ENCODE results near the gene C1R.

The C1R gene

DNA sequence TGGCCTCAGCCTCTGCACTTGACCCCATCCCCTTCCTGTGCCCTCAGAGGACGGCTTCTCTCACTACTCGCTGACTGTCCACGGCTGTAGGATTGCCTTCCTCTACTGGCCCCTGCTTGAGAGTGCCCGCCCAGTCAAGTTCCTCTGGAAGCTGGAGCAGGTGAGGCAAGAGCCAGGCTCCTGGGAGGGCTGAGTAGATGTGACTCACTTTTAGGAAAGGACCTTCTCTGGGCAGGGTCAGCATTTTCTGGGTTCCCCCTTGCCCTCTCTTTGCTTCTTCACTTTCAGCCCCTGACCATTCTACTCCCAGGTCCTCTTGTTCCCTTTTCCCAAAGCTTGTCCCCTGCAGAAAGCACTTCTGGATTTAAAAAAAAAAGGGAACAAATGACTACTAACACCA is 45.7 kb upstream of the C1R start:
- H4K20me1 ChIP-seq (ENCODE audit: control insufficient read depth, insufficient read depth, low read depth, low read length), result no peaks in the 10 kb centered on the region
- no peaks in the 10 kb centered on the region for H3K9me3 ChIP-seq (ENCODE audit: control insufficient read depth, insufficient read depth, low read length)
- no peak overlapping the region for H3K4me3 ChIP-seq (ENCODE audit: low read length)
- TF ChIP-seq EZH2phosphoT487 (IDR thresholded peaks at IDR 0.05; ENCODE audit: borderline replicate concordance, low read length), result no peak
- no peak overlapping the region for H3K4me2 ChIP-seq (ENCODE audit: low read length)
- no peaks in the 10 kb centered on the region for H3K27me3 ChIP-seq (ENCODE audit: control insufficient read depth, low read length)
- no peaks in the 10 kb centered on the region for H3K4me1 ChIP-seq (ENCODE audit: control insufficient read depth, low read length)
- no peak overlapping the region for H3K27ac ChIP-seq (ENCODE audit: low read depth, low read length)
- no peaks in the 10 kb centered on the region for H3K36me3 ChIP-seq (ENCODE audit: control insufficient read depth, low read length)
- no peaks in the 10 kb centered on the region for H3K9me2 ChIP-seq (replicated peaks; ENCODE audit: control insufficient read depth, low read length)
- H3K79me2 ChIP-seq (ENCODE audit: control insufficient read depth, low read length), result no peaks in the 10 kb centered on the region
- no peaks in the 10 kb centered on the region for H3F3A ChIP-seq (ENCODE audit: control insufficient read depth, insufficient read depth)

DNA sequence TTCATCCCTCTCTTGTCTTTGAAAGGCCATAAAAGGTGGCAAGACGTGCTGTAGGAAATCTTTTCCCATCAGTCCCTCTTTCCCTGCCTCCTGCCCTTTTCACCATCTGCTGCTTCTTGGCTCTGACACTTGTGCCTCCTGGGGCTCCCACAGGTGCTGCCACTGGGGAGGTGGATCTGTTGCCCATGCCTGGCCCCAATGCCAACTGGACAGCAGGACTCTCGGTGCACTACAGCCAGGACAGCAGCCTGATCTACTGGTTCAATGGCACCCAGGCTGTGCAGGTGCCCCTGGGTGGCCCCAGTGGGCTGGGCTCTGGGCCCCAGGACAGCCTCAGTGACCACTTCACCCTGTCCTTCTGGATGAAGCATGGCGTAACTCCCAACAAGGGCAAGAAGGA is 44.4 kb upstream of the C1R start:
- TF ChIP-seq EZH2phosphoT487 (IDR thresholded peaks at IDR 0.05; ENCODE audit: borderline replicate concordance, low read length), result no peak
- TF ChIP-seq, protein P1, sequence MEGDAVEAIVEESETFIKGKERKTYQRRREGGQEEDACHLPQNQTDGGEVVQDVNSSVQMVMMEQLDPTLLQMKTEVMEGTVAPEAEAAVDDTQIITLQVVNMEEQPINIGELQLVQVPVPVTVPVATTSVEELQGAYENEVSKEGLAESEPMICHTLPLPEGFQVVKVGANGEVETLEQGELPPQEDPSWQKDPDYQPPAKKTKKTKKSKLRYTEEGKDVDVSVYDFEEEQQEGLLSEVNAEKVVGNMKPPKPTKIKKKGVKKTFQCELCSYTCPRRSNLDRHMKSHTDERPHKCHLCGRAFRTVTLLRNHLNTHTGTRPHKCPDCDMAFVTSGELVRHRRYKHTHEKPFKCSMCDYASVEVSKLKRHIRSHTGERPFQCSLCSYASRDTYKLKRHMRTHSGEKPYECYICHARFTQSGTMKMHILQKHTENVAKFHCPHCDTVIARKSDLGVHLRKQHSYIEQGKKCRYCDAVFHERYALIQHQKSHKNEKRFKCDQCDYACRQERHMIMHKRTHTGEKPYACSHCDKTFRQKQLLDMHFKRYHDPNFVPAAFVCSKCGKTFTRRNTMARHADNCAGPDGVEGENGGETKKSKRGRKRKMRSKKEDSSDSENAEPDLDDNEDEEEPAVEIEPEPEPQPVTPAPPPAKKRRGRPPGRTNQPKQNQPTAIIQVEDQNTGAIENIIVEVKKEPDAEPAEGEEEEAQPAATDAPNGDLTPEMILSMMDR (IDR thresholded peaks at IDR 0.05; ENCODE audit: low read depth, low read length, poor library complexity, severe bottlenecking), result no peak
- no peaks in the 10 kb centered on the region for H3K9me3 ChIP-seq (ENCODE audit: control insufficient read depth, insufficient read depth, low read length)
- no peaks in the 10 kb centered on the region for H3K9me2 ChIP-seq (replicated peaks; ENCODE audit: control insufficient read depth, low read length)
- H3K79me2 ChIP-seq (ENCODE audit: control insufficient read depth, low read length), result no peaks in the 10 kb centered on the region
- H3K27me3 ChIP-seq (ENCODE audit: control insufficient read depth, low read length), result peaks cover 10% of the 10 kb centered on the region; the same call in 1 of the 2 replicates
- H3K36me3 ChIP-seq (ENCODE audit: control insufficient read depth, low read length), result no peaks in the 10 kb centered on the region
- no peaks in the 10 kb centered on the region for H3K4me1 ChIP-seq (ENCODE audit: control insufficient read depth, low read length)
- H3K4me3 ChIP-seq (ENCODE audit: low read length), result no peak overlapping the region
- H4K20me1 ChIP-seq (ENCODE audit: control insufficient read depth, insufficient read depth, low read depth, low read length), result no peaks in the 10 kb centered on the region
- no peaks in the 10 kb centered on the region for H3F3A ChIP-seq (ENCODE audit: control insufficient read depth, insufficient read depth)
- no peak overlapping the region for H3K4me2 ChIP-seq (ENCODE audit: low read length)
- no peak overlapping the region for H3K27ac ChIP-seq (ENCODE audit: low read depth, low read length)

- TF ChIP-seq EZH2phosphoT487 (IDR thresholded peaks at IDR 0.05; ENCODE audit: borderline replicate concordance, low read length), result no peak
- TF ChIP-seq, protein P1 (IDR thresholded peaks at IDR 0.05; ENCODE audit: low read depth, low read length, poor library complexity, severe bottlenecking), result no peak
- Histone ChIP-seq H3K9me2 (replicated peaks; ENCODE audit: control insufficient read depth, low read length) (no peaks in the 10 kb centered on the region), H3K36me3 (ENCODE audit: control insufficient read depth, low read length) (no peaks in the 10 kb centered on the region), H3K4me1 (ENCODE audit: control insufficient read depth, low read length) (peaks cover 2% of the 10 kb centered on the region), H3F3A (ENCODE audit: control insufficient read depth, insufficient read depth) (no peaks in the 10 kb centered on the region), H3K4me3 (ENCODE audit: low read length) (no peak overlapping the region), H3K79me2 (ENCODE audit: control insufficient read depth, low read length) (no peaks in the 10 kb centered on the region), H3K27ac (ENCODE audit: low read depth, low read length) (no peak overlapping the region), H3K27me3 (ENCODE audit: control insufficient read depth, low read length) (peaks cover 16% of the 10 kb centered on the region), H3K4me2 (ENCODE audit: low read length) (no peak overlapping the region), H4K20me1 (ENCODE audit: control insufficient read depth, insufficient read depth, low read depth, low read length) (no peaks in the 10 kb centered on the region), H3K9me3 (ENCODE audit: control insufficient read depth, insufficient read depth, low read length) (no peaks in the 10 kb centered on the region)
These were observed 43.8 kb upstream of the C1R start for GRCh38 chr12:7136071-7136470.

GRCh38 chr12:7134396-7135166 is 42.3 kb upstream of the C1R start:
- Histone ChIP-seq H3K9me2 (replicated peaks; ENCODE audit: control insufficient read depth, low read length) (no peaks in the 10 kb centered on the region), H3F3A (ENCODE audit: control insufficient read depth, insufficient read depth) (no peaks in the 10 kb centered on the region), H3K27me3 (ENCODE audit: control insufficient read depth, low read length) (peaks cover 31% of the 10 kb centered on the region), H3K9me3 (ENCODE audit: control insufficient read depth, insufficient read depth, low read length) (no peaks in the 10 kb centered on the region), H4K20me1 (ENCODE audit: control insufficient read depth, insufficient read depth, low read depth, low read length) (no peaks in the 10 kb centered on the region), H3K79me2 (ENCODE audit: control insufficient read depth, low read length) (no peaks in the 10 kb centered on the region), H3K4me1 (ENCODE audit: control insufficient read depth, low read length) (peaks cover 17% of the 10 kb centered on the region), H3K4me3 (ENCODE audit: low read length) (no peak overlapping the region), H3K36me3 (ENCODE audit: control insufficient read depth, low read length) (no peaks in the 10 kb centered on the region), H3K4me2 (ENCODE audit: low read length) (no peak overlapping the region), H3K27ac (ENCODE audit: low read depth, low read length) (no peak overlapping the region)
- no peak for TF ChIP-seq EZH2phosphoT487 (IDR thresholded peaks at IDR 0.05; ENCODE audit: borderline replicate concordance, low read length)
- TF ChIP-seq, protein P1 (IDR thresholded peaks at IDR 0.05; ENCODE audit: low read depth, low read length, poor library complexity, severe bottlenecking), result no peak

Measured in DOHH2 (cell line).